ENCODE data around the gene FAM185A. TPM values are rescaled to one million over a fixed set of nuclear protein-coding genes. Genes with fewer than 3 reads are reported as not detected.

The FAM185A gene
- total RNA-seq, 4 donors from 2014 or later: 19.8 to 35.8 (median 31.6) TPM

- WGBS, 2 donors: 94 to 95% methylated on average over 2 of the region's 2 CpGs
Observed at GRCh38 chr7:102830197-102830596, 81.4 kb downstream of the FAM185A start.

DNA sequence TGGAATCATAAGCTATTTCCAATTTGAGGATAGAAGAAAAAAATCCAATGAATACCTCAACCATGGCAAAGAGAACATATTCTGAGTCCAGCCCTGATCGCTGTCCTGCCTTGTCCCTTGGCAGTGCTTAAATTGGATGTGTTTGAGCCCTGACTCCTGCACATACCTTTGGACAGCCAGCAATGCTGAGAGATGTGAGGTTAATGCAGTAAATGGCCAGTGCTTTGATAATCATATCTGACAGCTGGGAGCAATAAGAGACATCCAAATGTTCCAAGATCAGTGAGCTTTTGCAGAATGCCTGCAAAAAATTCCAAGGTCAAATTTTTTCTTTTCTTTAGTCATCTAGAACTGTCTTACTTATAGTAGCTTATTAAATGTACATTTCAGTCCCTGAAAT lies 83.9 kb downstream of the FAM185A start:
- Histone ChIP-seq H3K27ac (no peak overlapping the region), H3K36me3 (peaks cover 0 to 4% of the 10 kb centered on the region in 2 donors), H3K27me3 (no peaks in the 10 kb centered on the region), H3K4me3 (replicated peaks in 1 of 3) (no peak overlapping the region), H3K9me3 (no peaks in the 10 kb centered on the region), H3K4me1 (no peaks in the 10 kb centered on the region)
- TF ChIP-seq POLR2A (IDR thresholded peaks at IDR 0.05): no peak
- TF ChIP-seq, protein P1, sequence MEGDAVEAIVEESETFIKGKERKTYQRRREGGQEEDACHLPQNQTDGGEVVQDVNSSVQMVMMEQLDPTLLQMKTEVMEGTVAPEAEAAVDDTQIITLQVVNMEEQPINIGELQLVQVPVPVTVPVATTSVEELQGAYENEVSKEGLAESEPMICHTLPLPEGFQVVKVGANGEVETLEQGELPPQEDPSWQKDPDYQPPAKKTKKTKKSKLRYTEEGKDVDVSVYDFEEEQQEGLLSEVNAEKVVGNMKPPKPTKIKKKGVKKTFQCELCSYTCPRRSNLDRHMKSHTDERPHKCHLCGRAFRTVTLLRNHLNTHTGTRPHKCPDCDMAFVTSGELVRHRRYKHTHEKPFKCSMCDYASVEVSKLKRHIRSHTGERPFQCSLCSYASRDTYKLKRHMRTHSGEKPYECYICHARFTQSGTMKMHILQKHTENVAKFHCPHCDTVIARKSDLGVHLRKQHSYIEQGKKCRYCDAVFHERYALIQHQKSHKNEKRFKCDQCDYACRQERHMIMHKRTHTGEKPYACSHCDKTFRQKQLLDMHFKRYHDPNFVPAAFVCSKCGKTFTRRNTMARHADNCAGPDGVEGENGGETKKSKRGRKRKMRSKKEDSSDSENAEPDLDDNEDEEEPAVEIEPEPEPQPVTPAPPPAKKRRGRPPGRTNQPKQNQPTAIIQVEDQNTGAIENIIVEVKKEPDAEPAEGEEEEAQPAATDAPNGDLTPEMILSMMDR (IDR thresholded peaks at IDR 0.05): no peak
- DNase-seq: no peak
- intact Hi-C loops (cut with DNase I): no loop called here
- 75 to 91% methylated on average over 1 of the region's 1 CpG for WGBS, 2 donors

More at GRCh38 chr7:102830197-102830596, 81.4 kb downstream of the FAM185A start:
- peaks cover 0 to 4% of the 10 kb centered on the region in 2 donors for H3K36me3 ChIP-seq
- TF ChIP-seq POLR2A (IDR thresholded peaks at IDR 0.05): no peak
- TF ChIP-seq, protein P1 (IDR thresholded peaks at IDR 0.05): no peak
- DNase-seq: no peak
- intact Hi-C loops (cut with DNase I): no loop called here
- no peaks in the 10 kb centered on the region for H3K27me3 ChIP-seq
- no peaks in the 10 kb centered on the region for H3K9me3 ChIP-seq
- no peak overlapping the region for H3K4me3 ChIP-seq (replicated peaks in 1 of 3)
- H3K4me1 ChIP-seq: no peaks in the 10 kb centered on the region
- H3K27ac ChIP-seq: no peak overlapping the region

DNA sequence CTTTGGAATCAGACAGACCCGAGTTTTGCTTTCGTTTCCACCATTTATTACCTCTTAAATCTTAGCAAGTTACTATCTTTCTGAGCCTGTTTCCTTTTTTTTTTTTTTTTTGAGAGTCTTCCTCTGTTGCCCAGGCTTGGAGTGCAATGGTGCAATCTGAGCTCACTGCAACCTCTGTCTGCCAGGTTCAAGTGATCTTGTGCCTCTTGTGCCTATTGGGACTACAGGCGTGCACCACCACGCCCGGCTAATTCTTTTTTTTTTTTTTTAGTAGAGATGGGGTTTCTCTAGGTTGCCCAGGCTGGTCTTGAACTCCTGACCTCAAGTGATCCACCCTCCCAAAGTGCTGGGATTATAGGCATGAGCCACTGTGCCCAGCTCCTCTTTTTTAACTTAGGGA lies 84.5 kb downstream of the FAM185A start:
- DNase-seq: no peak
- H3K9me3 ChIP-seq: no peaks in the 10 kb centered on the region
- H3K36me3 ChIP-seq: peaks cover 0 to 4% of the 10 kb centered on the region in 2 donors
- TF ChIP-seq, protein P1 (IDR thresholded peaks at IDR 0.05): no peak
- TF ChIP-seq POLR2A (IDR thresholded peaks at IDR 0.05): no peak
- no peaks in the 10 kb centered on the region for H3K4me1 ChIP-seq
- H3K27ac ChIP-seq: no peak overlapping the region
- H3K27me3 ChIP-seq: no peaks in the 10 kb centered on the region
- 87 to 94% methylated on average over 5 of the region's 5 CpGs for WGBS, 2 donors
- intact Hi-C loops (cut with DNase I): no loop called here
- H3K4me3 ChIP-seq (replicated peaks in 1 of 3): no peak overlapping the region

GRCh38 chr7:102834466-102834865 lies 85.7 kb downstream of the FAM185A start:
- WGBS, 2 donors: 92 to 94% methylated on average over 1 of the region's 1 CpG
- no peak for DNase-seq
- TF ChIP-seq POLR2A (IDR thresholded peaks at IDR 0.05): no peak
- TF ChIP-seq, protein P1 (IDR thresholded peaks at IDR 0.05): no peak
- Histone ChIP-seq H3K9me3 (no peaks in the 10 kb centered on the region), H3K4me1 (no peaks in the 10 kb centered on the region), H3K27ac (no peak overlapping the region), H3K4me3 (replicated peaks in 1 of 3) (no peak overlapping the region), H3K27me3 (no peaks in the 10 kb centered on the region), H3K36me3 (peaks cover 0 to under 1% of the 10 kb centered on the region in 2 donors)
- intact Hi-C loops (cut with DNase I): no loop called here

DNA sequence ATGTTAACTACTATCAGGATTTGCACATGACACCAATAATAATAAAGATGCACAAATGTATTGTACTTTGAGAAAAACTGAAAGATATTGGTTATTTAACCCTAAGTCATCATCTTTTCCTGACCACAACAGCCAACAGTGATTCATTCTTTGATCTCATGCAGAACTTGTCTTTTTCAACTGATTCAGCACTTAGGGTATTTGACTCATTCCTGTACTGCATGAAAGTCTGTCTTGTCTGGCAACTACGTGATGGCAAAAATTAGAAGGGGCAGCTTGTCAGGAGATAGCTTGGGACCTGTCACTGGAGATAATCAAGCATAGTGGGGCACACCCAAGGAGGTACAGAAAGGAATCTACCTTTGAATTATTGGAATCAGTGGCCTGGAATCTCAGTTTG lies 86.2 kb downstream of the FAM185A start:
- TF ChIP-seq POLR2A (IDR thresholded peaks at IDR 0.05): no peak
- TF ChIP-seq, protein P1 (IDR thresholded peaks at IDR 0.05): no peak
- no peak overlapping the region for H3K27ac ChIP-seq
- no peaks in the 10 kb centered on the region for H3K4me1 ChIP-seq
- H3K9me3 ChIP-seq: no peaks in the 10 kb centered on the region
- H3K36me3 ChIP-seq: no peaks in the 10 kb centered on the region
- H3K27me3 ChIP-seq: no peaks in the 10 kb centered on the region
- no peak for DNase-seq
- intact Hi-C loops (cut with DNase I): no loop called here
- H3K4me3 ChIP-seq (replicated peaks in 1 of 3): no peak overlapping the region
- WGBS, 2 donors: 73 to 85% methylated on average over 1 of the region's 1 CpG
